Esophagus muscularis mucosa (tissue), 4 donors: ENCODE data around the gene ANKS1A. TPM values are rescaled to one million over a fixed set of nuclear protein-coding genes. Genes with fewer than 3 reads are reported as not detected.
A peak's percentile ranks its signal among the peaks of the same experiment; 100 is the strongest.

Experiments
- DNase-seq: peaks from one replicate; pipeline ENCODE4 v3.0.0-alpha.2; 2017; ENCODE audit errors: extremely low spot score
- H3K27ac ChIP-seq, 4 donors: fragments of 200-600 bp; sonication (generic); replicated peaks in 1 of 4; 1 replicate in 3 of 4; 2 replicates in 1 of 4; pipeline ENCODE4 v1.5.1; 2016 to 2019; ENCODE audit warnings: mild to moderate bottlenecking in 1 of 4
- H3K27me3 ChIP-seq, 4 donors: fragments of 200-600 bp; sonication (generic); one replicate each; pipeline versions ENCODE4 v1.5.1 to v1.6.0; 2016 to 2019
- H3K36me3 ChIP-seq, 4 donors: fragments of 200-600 bp; sonication (generic); one replicate each; pipeline ENCODE4 v1.5.1; 2016 to 2019
- H3K4me1 ChIP-seq, 4 donors: fragments of 200-600 bp; sonication (generic); one replicate each; pipeline ENCODE4 v1.5.1; 2016 to 2019
- H3K4me3 ChIP-seq, 4 donors: fragments of 200-600 bp; sonication (generic); 1 replicate in 2 of 4; 2 replicates in 2 of 4; pipeline ENCODE4 v1.5.1; 2016 to 2019; ENCODE audit warnings: mild to moderate bottlenecking in 4 of 4, moderate library complexity in 1 of 4
- H3K9me3 ChIP-seq, 4 donors: fragments of 200-600 bp; sonication (generic); 1 replicate in 3 of 4; 2 replicates in 1 of 4; pipeline ENCODE4 v1.5.1; 2016 to 2019
- EP300 ChIP-seq: sonication (generic); formaldehyde crosslinking; IDR thresholded peaks from one replicate; pipeline ENCODE4 v1.6.1; 2017; ENCODE audit warnings: antibody characterized with exemption
- POLR2A ChIP-seq: fragments of 450-650 bp; IDR thresholded peaks from one replicate; pipeline ENCODE4 v1.6.1; 2017; ENCODE audit warnings: antibody characterized with exemption, moderate library complexity, mild to moderate bottlenecking, low read depth
- POLR2AphosphoS5 ChIP-seq, 2 donors: sonication (generic); formaldehyde crosslinking; IDR thresholded peaks; one replicate each; pipeline ENCODE4 v1.6.1; 2017; ENCODE audit warnings: antibody characterized with exemption in 2 of 2
- WGBS: methylation state at CpG from one replicate; pipeline ENCODE4 v1.1.5; 2018; 5-methylcytosine and 5-hydroxymethylcytosine counted together
- intact Hi-C: fragments of 100-400 bp; cut with DNase I; formaldehyde crosslinking; loops from one replicate; pipeline ENCODE4 v1.15.1; 2023
- total RNA-seq, 4 donors: library from RNA; depleted of rRNA; stranded (reverse); fragments of >200 nt; gene quantifications; one replicate each; pipeline versions ENCODE4 v1.1.0 to v1.2.1, GENCODE V29; 2016
- TF ChIP-seq, protein P1 (sequence below), 3 experiments: fragments of 200-600 bp in 2 of 3; fragments of 450-650 bp in 1 of 3; sonication (generic) in 2 of 3; IDR thresholded peaks; one replicate each; pipeline ENCODE4 v1.5.1; 2017 to 2019; ENCODE audit warnings: antibody characterized with exemption in 3 of 3, mild to moderate bottlenecking in 2 of 3, moderate library complexity in 1 of 3

Gene ANKS1A
- total RNA-seq, 4 donors from 2014 or later = 68.3 to 132 (median 98.7) TPM

DNA sequence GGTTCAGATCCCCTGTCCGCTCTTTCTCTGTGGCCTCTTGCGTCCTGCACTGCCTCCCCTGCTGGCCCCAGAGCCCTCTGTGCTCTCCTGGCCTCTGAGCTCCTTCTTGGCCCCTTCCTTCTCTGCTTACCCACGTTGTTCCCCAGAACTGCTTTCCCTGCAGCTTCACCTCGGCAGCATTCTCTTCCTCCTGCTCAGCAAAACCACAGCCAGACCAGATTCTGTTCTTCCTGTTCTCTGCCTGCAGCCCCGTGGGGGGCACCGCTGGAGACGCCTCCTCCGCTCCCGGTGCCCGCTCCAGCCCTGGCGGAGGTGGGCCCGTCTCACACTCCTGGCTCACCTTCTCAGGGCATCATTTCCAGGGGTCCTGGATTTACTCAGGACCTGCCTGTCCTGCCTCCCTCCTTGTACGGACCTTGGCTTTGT lies 192.4 kb downstream of the ANKS1A start:
- no peak for DNase-seq
- 65% methylated on average over 13 of the region's 13 CpGs for WGBS
- TF ChIP-seq EP300 = no peak
- TF ChIP-seq, protein P1, sequence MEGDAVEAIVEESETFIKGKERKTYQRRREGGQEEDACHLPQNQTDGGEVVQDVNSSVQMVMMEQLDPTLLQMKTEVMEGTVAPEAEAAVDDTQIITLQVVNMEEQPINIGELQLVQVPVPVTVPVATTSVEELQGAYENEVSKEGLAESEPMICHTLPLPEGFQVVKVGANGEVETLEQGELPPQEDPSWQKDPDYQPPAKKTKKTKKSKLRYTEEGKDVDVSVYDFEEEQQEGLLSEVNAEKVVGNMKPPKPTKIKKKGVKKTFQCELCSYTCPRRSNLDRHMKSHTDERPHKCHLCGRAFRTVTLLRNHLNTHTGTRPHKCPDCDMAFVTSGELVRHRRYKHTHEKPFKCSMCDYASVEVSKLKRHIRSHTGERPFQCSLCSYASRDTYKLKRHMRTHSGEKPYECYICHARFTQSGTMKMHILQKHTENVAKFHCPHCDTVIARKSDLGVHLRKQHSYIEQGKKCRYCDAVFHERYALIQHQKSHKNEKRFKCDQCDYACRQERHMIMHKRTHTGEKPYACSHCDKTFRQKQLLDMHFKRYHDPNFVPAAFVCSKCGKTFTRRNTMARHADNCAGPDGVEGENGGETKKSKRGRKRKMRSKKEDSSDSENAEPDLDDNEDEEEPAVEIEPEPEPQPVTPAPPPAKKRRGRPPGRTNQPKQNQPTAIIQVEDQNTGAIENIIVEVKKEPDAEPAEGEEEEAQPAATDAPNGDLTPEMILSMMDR (IDR thresholded peaks at IDR 0.05) = no peak
- no peak for TF ChIP-seq POLR2A
- TF ChIP-seq POLR2AphosphoS5 (IDR thresholded peaks at IDR 0.05) = no peak
- intact Hi-C loops = no loop called here
- H3K27me3 ChIP-seq = no peaks in the 10 kb centered on the region
- H3K9me3 ChIP-seq = no peaks in the 10 kb centered on the region
- H3K36me3 ChIP-seq = peaks cover 87 to 100% (median 100%) of the 10 kb centered on the region in 4 donors
- H3K4me3 ChIP-seq = no peak overlapping the region
- peak overlapping the region; percentile 59 to 77 (median 70) for H3K27ac ChIP-seq
- H3K4me1 ChIP-seq = peaks cover 16 to 67% (median 58%) of the 10 kb centered on the region in 4 donors

DNA sequence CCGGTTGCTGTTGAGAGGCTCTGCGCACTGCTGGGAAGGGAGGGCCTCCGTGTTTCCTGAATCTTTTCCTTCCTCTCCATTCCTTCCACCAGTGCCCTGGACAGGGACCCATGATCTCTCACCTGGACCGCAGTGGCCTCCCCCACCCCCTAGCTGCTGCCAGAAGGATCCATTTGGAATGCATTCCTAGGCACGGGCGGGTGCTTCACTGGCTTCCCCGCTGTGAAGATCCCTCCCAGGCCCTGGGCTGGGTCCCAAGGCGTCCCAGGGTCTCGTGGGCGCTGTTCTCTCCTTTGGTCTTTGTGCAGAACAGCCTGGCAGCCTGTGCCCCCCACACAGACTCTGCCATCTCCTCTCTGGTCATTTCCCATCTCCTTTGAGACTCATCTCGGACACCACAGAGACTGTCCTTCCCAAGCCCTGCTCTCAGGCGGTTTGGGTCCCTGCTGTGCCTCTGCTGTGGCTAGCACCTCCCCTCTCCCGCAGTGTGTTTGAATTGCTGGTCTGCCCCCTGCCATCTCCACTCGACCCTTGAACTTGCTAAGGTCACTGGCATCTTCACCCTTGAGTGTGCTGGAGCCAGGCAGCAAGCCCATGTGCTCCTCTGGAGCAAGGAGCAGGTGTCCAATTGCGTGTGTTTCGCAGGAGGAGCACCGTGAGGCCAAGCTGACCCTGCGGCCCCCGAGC lies 193.1 kb downstream of the ANKS1A start:
- Histone ChIP-seq H3K4me1 (peaks cover 16 to 71% (median 63%) of the 10 kb centered on the region in 4 donors), H3K36me3 (peaks cover 90 to 100% (median 100%) of the 10 kb centered on the region in 4 donors)

DNA sequence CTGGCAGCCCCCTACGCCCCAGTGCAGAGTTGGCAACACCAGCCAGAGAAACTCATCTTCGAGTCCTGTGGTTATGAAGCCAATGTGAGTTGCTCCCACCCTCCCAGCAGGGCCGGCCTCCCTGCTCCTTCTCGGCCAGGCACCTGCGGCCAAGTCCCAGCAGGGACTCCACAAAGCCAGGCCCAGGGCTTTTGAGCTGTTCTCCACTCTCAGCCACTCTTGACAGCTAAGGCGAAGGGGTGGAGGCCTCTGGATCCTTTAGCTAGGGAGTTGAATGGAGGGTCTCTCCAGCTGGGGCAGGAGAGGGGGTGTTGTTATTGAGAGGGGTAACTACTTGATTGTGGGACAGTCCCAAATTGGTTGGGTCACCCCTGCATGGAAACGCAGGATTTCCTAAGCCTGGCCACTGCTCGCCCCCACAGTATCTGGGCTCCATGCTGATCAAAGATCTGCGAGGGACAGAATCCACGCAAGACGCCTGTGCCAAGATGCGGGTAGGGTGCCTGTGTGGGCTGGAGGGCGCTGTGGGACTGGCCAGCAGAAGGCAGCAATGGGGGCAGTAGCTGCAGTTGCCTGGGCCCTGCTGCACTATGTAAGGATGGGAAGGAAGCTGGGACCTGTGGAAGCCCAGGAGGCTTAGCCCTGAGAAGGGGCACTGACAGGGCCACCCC lies 193.8 kb downstream of the ANKS1A start:
- TF ChIP-seq POLR2AphosphoS5 (IDR thresholded peaks at IDR 0.05) = no peak
- TF ChIP-seq POLR2A = no peak
- TF ChIP-seq EP300 = no peak
- TF ChIP-seq, protein P1 (IDR thresholded peaks at IDR 0.05) = no peak
- no peak for DNase-seq
- Histone ChIP-seq H3K4me3 (no peak overlapping the region), H3K4me1 (peaks cover 16 to 78% (median 68%) of the 10 kb centered on the region in 4 donors), H3K27ac (peak overlapping the region; percentile 59 to 77 (median 70)), H3K27me3 (no peaks in the 10 kb centered on the region), H3K36me3 (peaks cover 96 to 100% (median 100%) of the 10 kb centered on the region in 4 donors), H3K9me3 (no peaks in the 10 kb centered on the region)
- 92% methylated on average over 8 of the region's 13 CpGs for WGBS
- intact Hi-C loops = no loop called here

More for the DNA sequence above, 193.1 kb downstream of the ANKS1A start:
- H3K27me3 ChIP-seq = no peaks in the 10 kb centered on the region
- intact Hi-C loops = no loop called here
- TF ChIP-seq, protein P1 (IDR thresholded peaks at IDR 0.05) = no peak
- TF ChIP-seq POLR2A (no peak), EP300 (no peak)
- WGBS = 69% methylated on average over 16 of the region's 19 CpGs
- no peaks in the 10 kb centered on the region for H3K9me3 ChIP-seq
- no peak overlapping the region for H3K4me3 ChIP-seq
- H3K27ac ChIP-seq = peak overlapping the region; percentile 59 to 77 (median 70)
- no peak for DNase-seq

DNA sequence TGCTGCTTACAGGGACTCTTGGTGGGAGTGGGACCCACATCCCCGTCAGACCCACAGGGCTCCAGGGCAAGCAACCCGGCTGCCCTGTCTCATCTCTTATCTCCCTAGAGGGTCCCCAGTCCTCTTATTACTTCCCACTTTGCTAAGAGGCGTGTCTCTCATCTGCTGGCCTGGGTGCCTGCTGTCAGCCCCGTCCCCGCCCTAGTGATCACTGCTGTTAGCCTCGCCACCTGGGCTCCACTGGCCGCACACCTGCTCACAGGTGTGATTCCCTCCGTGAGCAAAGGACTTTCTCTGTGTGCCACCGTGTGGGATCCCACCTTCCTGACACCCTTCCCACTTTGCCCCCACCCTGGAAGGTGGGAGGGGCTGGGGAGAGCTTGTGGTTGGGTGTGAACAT lies 194.5 kb downstream of the ANKS1A start:
- Histone ChIP-seq H3K27me3 (no peaks in the 10 kb centered on the region), H3K9me3 (no peaks in the 10 kb centered on the region), H3K27ac (peak overlapping the region; percentile 59 to 77 (median 70)), H3K36me3 (peaks cover 98 to 100% (median 100%) of the 10 kb centered on the region in 4 donors), H3K4me3 (no peak overlapping the region), H3K4me1 (peaks cover 16 to 85% (median 75%) of the 10 kb centered on the region in 4 donors)
- TF ChIP-seq EP300 (no peak), POLR2AphosphoS5 (IDR thresholded peaks at IDR 0.05) (no peak), POLR2A (no peak)
- TF ChIP-seq, protein P1 (IDR thresholded peaks at IDR 0.05) = no peak
- 88% methylated on average over 8 of the region's 9 CpGs for WGBS
- intact Hi-C loops = no loop called here
- no peak for DNase-seq
